Stimulated activated CD4-positive, alpha-beta T cell treated with anti-CD3 and anti-CD28 coated beads, Interleukin-1b, Interleukin-23, amount 100 ng/mL, for 4 hours (primary cell): ENCODE measurements around the gene AKNA.

Source experiments
- DNase-seq, 2 donors: peaks; one replicate each; pipeline ENCODE4 v3.0.0-alpha.2; 2020; ENCODE audit warnings: low read depth in 2 of 2

Gene AKNA

GRCh38 chr9:114417511-114417910 lies 29.7 kb upstream of the AKNA start:
- no peak for DNase-seq

- DNase-seq, result no peak
Measured at GRCh38 chr9:114416906-114417305, 29.1 kb upstream of the AKNA start.

GRCh38 chr9:114416290-114416689 lies 28.5 kb upstream of the AKNA start:
- DNase-seq, result no peak

- no peak for DNase-seq
Measured at GRCh38 chr9:114414346-114414745, 26.6 kb upstream of the AKNA start.

GRCh38 chr9:114413861-114414301 lies 26.1 kb upstream of the AKNA start:
- no peak for DNase-seq

- no peak for DNase-seq
Measured at GRCh38 chr9:114412048-114412683, 24.4 kb upstream of the AKNA start.

GRCh38 chr9:114411452-114411851 lies 23.7 kb upstream of the AKNA start:
- DNase-seq, result no peak

- no peak for DNase-seq
Measured at GRCh38 chr9:114410910-114411309, 23.1 kb upstream of the AKNA start.

- no peak for DNase-seq
Measured at GRCh38 chr9:114409842-114410241, 22.1 kb upstream of the AKNA start.

- no peak for DNase-seq
Measured at GRCh38 chr9:114409103-114409780, 21.5 kb upstream of the AKNA start.

- DNase-seq, result no peak
Measured at GRCh38 chr9:114408645-114409044, 20.9 kb upstream of the AKNA start.

- no peak for DNase-seq
Measured at GRCh38 chr9:114407889-114408288, 20.1 kb upstream of the AKNA start.

GRCh38 chr9:114406441-114406840 lies 18.7 kb upstream of the AKNA start:
- no peak for DNase-seq

- DNase-seq, result peak; percentile 56 to 75
Measured at GRCh38 chr9:114405294-114406034, 17.7 kb upstream of the AKNA start.

- no peak for DNase-seq
Measured at GRCh38 chr9:114404531-114404930, 16.7 kb upstream of the AKNA start.

GRCh38 chr9:114403153-114403756 lies 15.5 kb upstream of the AKNA start:
- no peak for DNase-seq

- DNase-seq, result no peak
Measured at GRCh38 chr9:114401344-114401743, 13.6 kb upstream of the AKNA start.

GRCh38 chr9:114400772-114401171 lies 13.0 kb upstream of the AKNA start:
- DNase-seq, result no peak

- DNase-seq, result no peak
Measured at GRCh38 chr9:114400219-114400618, 12.4 kb upstream of the AKNA start.

GRCh38 chr9:114399381-114399780 lies 11.6 kb upstream of the AKNA start:
- DNase-seq, result no peak

- peak; percentile 94 to 98 for DNase-seq
Measured at GRCh38 chr9:114397848-114398605, 10.2 kb upstream of the AKNA start.
